ENCODE results near the gene TULP4. TPM values are rescaled to one million over a fixed set of nuclear protein-coding genes. Genes with fewer than 3 reads are reported as not detected.
"Not testable (repeated sequence)": the region's sequence is repeated elsewhere in the genome, so short reads cannot be mapped to it uniquely, and the experiment has no call there.

Gene TULP4
- total RNA-seq, 4 donors from 2014 or later, result 129 to 170 (median 156) TPM

DNA sequence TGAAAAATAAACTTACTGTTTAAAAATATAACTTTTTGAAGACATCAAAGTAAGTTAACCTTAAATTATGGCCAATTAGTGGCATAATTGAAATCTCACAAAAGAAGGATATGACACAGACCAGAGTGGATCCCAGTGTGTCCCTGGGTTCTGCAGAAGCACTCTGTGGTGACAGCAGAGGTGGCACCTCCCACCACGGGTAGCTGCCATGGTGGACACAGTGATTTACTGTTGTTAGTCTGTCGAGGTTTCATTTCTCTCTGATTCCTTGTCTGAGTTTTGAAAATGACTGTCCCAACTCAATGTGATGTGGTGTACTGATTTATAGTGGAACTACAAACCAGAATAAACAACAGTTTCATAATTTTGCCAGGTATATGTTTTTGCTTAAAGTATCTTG is 76.5 kb downstream of the TULP4 start:
- Histone ChIP-seq H3K27me3 (no peaks in the 10 kb centered on the region), H3K4me3 (no peak overlapping the region), H3K27ac (replicated peaks in 1 of 4) (no peak overlapping the region), H3K9me3 (no peaks in the 10 kb centered on the region), H3K4me1 (no peaks in the 10 kb centered on the region), H3K36me3 (no peaks in the 10 kb centered on the region)
- TF ChIP-seq CTCF (IDR thresholded peaks at IDR 0.05) (no peak), POLR2AphosphoS5 (IDR thresholded peaks at IDR 0.05) (no peak), POLR2A (IDR thresholded peaks at IDR 0.05; ENCODE audit: low read depth) (no peak), EP300 (IDR thresholded peaks at IDR 0.05) (no peak)
- DNase-seq (ENCODE audit: extremely low spot score), result no peak
- 39% methylated on average over 2 of the region's 2 CpGs for WGBS
- intact Hi-C loops (cut with DNase I), result no loop called here

- H3K27ac ChIP-seq (replicated peaks in 1 of 4), result no peak overlapping the region
- WGBS, result 94% methylated on average over 3 of the region's 3 CpGs
- H3K9me3 ChIP-seq, result no peaks in the 10 kb centered on the region
- H3K36me3 ChIP-seq, result no peaks in the 10 kb centered on the region
- no peaks in the 10 kb centered on the region for H3K27me3 ChIP-seq
- no peaks in the 10 kb centered on the region for H3K4me1 ChIP-seq
- no peak for DNase-seq (ENCODE audit: extremely low spot score)
- TF ChIP-seq POLR2AphosphoS5 (IDR thresholded peaks at IDR 0.05), result no peak
- no peak for TF ChIP-seq EP300 (IDR thresholded peaks at IDR 0.05)
- no peak for TF ChIP-seq POLR2A (IDR thresholded peaks at IDR 0.05; ENCODE audit: low read depth)
- no peak for TF ChIP-seq CTCF (IDR thresholded peaks at IDR 0.05)
- intact Hi-C loops (cut with DNase I), result no loop called here
- no peak overlapping the region for H3K4me3 ChIP-seq
Measured at GRCh38 chr6:158389193-158389919, 77.1 kb downstream of the TULP4 start.

DNA sequence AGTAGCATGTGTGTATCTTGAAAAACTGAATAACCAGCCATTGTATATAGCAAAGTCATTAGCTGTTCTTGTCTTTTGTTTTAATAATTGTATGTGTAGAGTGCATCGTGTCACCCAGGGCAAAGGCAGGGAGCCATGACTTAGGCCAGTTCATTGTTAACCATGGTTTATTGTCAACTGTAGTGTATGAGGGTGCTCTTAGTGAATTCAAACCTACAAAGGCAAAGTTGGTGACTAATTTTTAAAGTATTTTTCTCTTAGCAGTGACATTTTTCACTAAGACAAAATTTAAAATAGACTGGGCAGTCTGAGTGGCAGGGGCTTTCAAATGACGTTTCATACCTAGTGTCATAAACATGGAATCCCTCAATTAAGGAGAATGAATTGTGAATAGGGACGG is 79.0 kb downstream of the TULP4 start:
- 92% methylated on average over 3 of the region's 3 CpGs for WGBS
- Histone ChIP-seq H3K27ac (replicated peaks in 1 of 4) (no peak overlapping the region), H3K27me3 (no peaks in the 10 kb centered on the region), H3K9me3 (no peaks in the 10 kb centered on the region), H3K36me3 (no peaks in the 10 kb centered on the region), H3K4me1 (no peaks in the 10 kb centered on the region), H3K4me3 (no peak overlapping the region)
- no peak for DNase-seq (ENCODE audit: extremely low spot score)
- intact Hi-C loops (cut with DNase I), result no loop called here
- TF ChIP-seq CTCF (IDR thresholded peaks at IDR 0.05), result no peak
- TF ChIP-seq EP300 (IDR thresholded peaks at IDR 0.05), result no peak

GRCh38 chr6:158391977-158392376 is 79.7 kb downstream of the TULP4 start:
- H3K27me3 ChIP-seq; H3K36me3 ChIP-seq; H3K27ac ChIP-seq (replicated peaks in 1 of 4); DNase-seq (ENCODE audit: extremely low spot score); intact Hi-C loops (cut with DNase I); H3K9me3 ChIP-seq; H3K4me3 ChIP-seq; H3K4me1 ChIP-seq: not testable (repeated sequence)
- WGBS, result 93% methylated on average over 4 of the region's 4 CpGs

DNA sequence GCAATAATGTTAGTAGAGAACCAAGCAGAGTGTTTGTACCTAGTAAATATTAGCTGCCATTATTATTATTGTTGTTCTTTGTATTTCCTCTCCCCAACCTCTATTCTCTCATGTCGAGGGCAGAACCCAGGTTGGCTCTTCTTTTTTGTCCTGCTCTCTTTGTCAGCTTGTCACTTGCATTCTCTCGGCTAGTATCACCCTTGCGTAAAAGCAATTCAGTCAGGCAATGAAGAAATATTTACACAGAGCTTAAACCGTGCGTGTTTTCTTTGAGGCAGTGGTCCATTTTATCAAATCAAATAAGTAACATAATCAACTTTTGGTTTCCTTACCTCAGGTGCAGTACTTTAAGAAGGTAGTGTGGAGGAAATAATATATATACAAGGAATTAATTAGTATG is 83.9 kb downstream of the TULP4 start:
- Histone ChIP-seq H3K27ac (replicated peaks in 1 of 4) (no peak overlapping the region), H3K27me3 (no peaks in the 10 kb centered on the region), H3K36me3 (no peaks in the 10 kb centered on the region), H3K9me3 (no peaks in the 10 kb centered on the region), H3K4me3 (no peak overlapping the region), H3K4me1 (no peaks in the 10 kb centered on the region)
- WGBS, result 72% methylated on average over 5 of the region's 5 CpGs
- peak; percentile 47 for DNase-seq (ENCODE audit: extremely low spot score)
- no peak for TF ChIP-seq CTCF (IDR thresholded peaks at IDR 0.05)
- no peak for TF ChIP-seq POLR2A (IDR thresholded peaks at IDR 0.05; ENCODE audit: low read depth)
- TF ChIP-seq POLR2AphosphoS5 (IDR thresholded peaks at IDR 0.05), result no peak
- TF ChIP-seq EP300 (IDR thresholded peaks at IDR 0.05), result no peak
- intact Hi-C loops (cut with DNase I), result no loop called here
